ENCODE results near the gene IL19.

Gene IL19

DNA sequence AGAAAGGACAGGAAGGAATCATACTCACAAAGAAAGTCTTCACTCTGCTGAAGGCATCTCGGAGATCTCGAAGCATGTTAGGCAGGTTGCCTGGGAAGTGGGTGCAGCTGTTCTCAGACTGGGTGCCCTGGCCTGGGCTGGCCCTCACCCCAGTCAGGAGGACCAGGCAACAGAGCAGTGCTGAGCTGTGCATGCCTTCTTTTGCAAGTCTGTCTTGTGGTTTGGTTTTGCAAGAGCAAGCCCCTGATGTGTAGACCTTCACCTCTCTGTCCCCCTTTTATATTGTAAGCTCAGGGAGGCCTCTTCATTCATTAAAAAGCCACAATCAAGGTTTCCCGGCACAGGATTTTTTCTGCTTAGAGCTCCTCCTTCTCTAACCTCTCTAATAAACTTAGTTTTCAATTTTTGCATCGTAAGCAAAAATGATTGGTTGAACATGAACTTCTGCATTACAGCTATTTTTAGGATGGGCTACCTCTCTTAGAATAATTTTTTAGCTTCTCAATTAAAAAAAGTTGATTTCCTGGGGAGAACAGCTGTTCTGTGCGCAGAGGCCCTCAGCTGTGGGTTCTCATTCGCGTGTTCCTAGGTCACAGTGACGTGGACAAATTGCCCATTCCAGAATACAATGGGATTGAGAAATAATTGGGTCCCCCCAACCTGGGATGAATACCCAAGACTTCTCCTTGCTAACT is 1.8 kb downstream of the IL19 start, which contains the start of gene IL10:
Gene IL10 (minus strand): TSS at position 252 of the 695 bp plus-strand sequence. CDS start 59 bp downstream, at position 193.
- H3K4me1 ChIP-seq (ENCODE audit: control insufficient read depth in 1 of 2, insufficient read depth in 2 of 2, low read length in 2 of 2) = no peaks in the 10 kb centered on the region
- H3K27me3 ChIP-seq (ENCODE audit: insufficient read depth, low read length) = no peaks in the 10 kb centered on the region
- no peak within 1 kb of the TSS for H2BK5ac ChIP-seq (ENCODE audit: low read depth, low read length, poor library complexity)
- H3K79me1 ChIP-seq (ENCODE audit: low read length) = no peaks in the 10 kb centered on the region
- H3K27ac ChIP-seq (ENCODE audit: low read depth, low read length) = no peak within 1 kb of the TSS
- H3K36me3 ChIP-seq (ENCODE audit: control insufficient read depth in 1 of 2, insufficient read depth in 2 of 2, low read length in 2 of 2) = no peaks in the 10 kb centered on the region
- H3K4me3 ChIP-seq (ENCODE audit: low read depth, low read length) = no peak within 1 kb of the TSS
- no peak within 1 kb of the TSS for H2AFZ ChIP-seq (ENCODE audit: insufficient read depth, low read length, poor library complexity)
- no CpG with 5 or more reads among the region's 8 CpGs for WGBS (ENCODE audit: extremely low coverage, insufficient coverage, insufficient read length)
- no peak within 1 kb of the TSS for H4K8ac ChIP-seq (ENCODE audit: low read depth, low read length)
- no peak within 1 kb of the TSS for H3K4ac ChIP-seq (ENCODE audit: low read depth, low read length)
- no peak within 1 kb of the TSS for H3K18ac ChIP-seq (ENCODE audit: low read length)
- no peak within 1 kb of the TSS for H3K14ac ChIP-seq (ENCODE audit: low read length)
- H3K4me2 ChIP-seq (ENCODE audit: low read length) = no peak within 1 kb of the TSS
- no peaks in the 10 kb centered on the region for H3K9me3 ChIP-seq (ENCODE audit: insufficient read depth, low read depth, low read length)
- H3K79me2 ChIP-seq (ENCODE audit: control insufficient read depth, insufficient read depth, low read length, poor library complexity) = no peaks in the 10 kb centered on the region
- H4K91ac ChIP-seq (ENCODE audit: low read depth, low read length) = no peak within 1 kb of the TSS
- H2BK120ac ChIP-seq (ENCODE audit: insufficient read depth, low read length, poor library complexity) = no peak within 1 kb of the TSS
- no peak within 1 kb of the TSS for H3K9ac ChIP-seq (ENCODE audit: low read length)
- no peak for DNase-seq
- no peak within 1 kb of the TSS for H2BK12ac ChIP-seq (ENCODE audit: low read length)
- H3K23ac ChIP-seq (ENCODE audit: low read length) = no peak within 1 kb of the TSS
- H2AK5ac ChIP-seq (ENCODE audit: low read length) = no peak within 1 kb of the TSS
- H4K12ac ChIP-seq (ENCODE audit: low read depth, low read length) = no peak within 1 kb of the TSS

- WGBS (ENCODE audit: extremely low coverage, insufficient coverage, insufficient read length) = no CpG with 5 or more reads among the region's 3 CpGs
- Histone ChIP-seq H3K4me3 (ENCODE audit: low read depth, low read length) (no peak overlapping the region), H3K27ac (ENCODE audit: low read depth, low read length) (no peak overlapping the region), H4K8ac (ENCODE audit: low read depth, low read length) (no peak overlapping the region), H3K23ac (ENCODE audit: low read length) (no peak overlapping the region), H3K18ac (ENCODE audit: low read length) (no peak overlapping the region), H3K14ac (ENCODE audit: low read length) (no peak overlapping the region), H2BK5ac (ENCODE audit: low read depth, low read length, poor library complexity) (no peak overlapping the region), H3K36me3 (ENCODE audit: control insufficient read depth in 1 of 2, insufficient read depth in 2 of 2, low read length in 2 of 2) (no peaks in the 10 kb centered on the region), H3K4me2 (ENCODE audit: low read length) (no peak overlapping the region), H2BK12ac (ENCODE audit: low read length) (no peak overlapping the region), H3K27me3 (ENCODE audit: insufficient read depth, low read length) (no peaks in the 10 kb centered on the region), H3K79me2 (ENCODE audit: control insufficient read depth, insufficient read depth, low read length, poor library complexity) (no peaks in the 10 kb centered on the region), H3K4me1 (ENCODE audit: control insufficient read depth in 1 of 2, insufficient read depth in 2 of 2, low read length in 2 of 2) (peaks cover 0 to under 1% of the 10 kb centered on the region in 2 experiments), H3K4ac (ENCODE audit: low read depth, low read length) (no peak overlapping the region), H4K12ac (ENCODE audit: low read depth, low read length) (no peak overlapping the region), H2AK5ac (ENCODE audit: low read length) (no peak overlapping the region), H3K9me3 (ENCODE audit: insufficient read depth, low read depth, low read length) (no peaks in the 10 kb centered on the region), H2AFZ (ENCODE audit: insufficient read depth, low read length, poor library complexity) (no peak overlapping the region), H3K9ac (ENCODE audit: low read length) (no peak overlapping the region), H4K91ac (ENCODE audit: low read depth, low read length) (no peak overlapping the region), H2BK120ac (ENCODE audit: insufficient read depth, low read length, poor library complexity) (no peak overlapping the region), H3K79me1 (ENCODE audit: low read length) (no peaks in the 10 kb centered on the region)
- no peak for DNase-seq
Measured at GRCh38 chr1:206774093-206774492, 3.5 kb downstream of the IL19 start.

- H3K4me1 ChIP-seq (ENCODE audit: control insufficient read depth in 1 of 2, insufficient read depth in 2 of 2, low read length in 2 of 2) = peaks cover 0 to 4% of the 10 kb centered on the region in 2 experiments
- H3K27ac ChIP-seq (ENCODE audit: low read depth, low read length) = no peak overlapping the region
- H3K79me2 ChIP-seq (ENCODE audit: control insufficient read depth, insufficient read depth, low read length, poor library complexity) = no peaks in the 10 kb centered on the region
- H2BK5ac ChIP-seq (ENCODE audit: low read depth, low read length, poor library complexity) = no peak overlapping the region
- H3K9me3 ChIP-seq (ENCODE audit: insufficient read depth, low read depth, low read length) = no peaks in the 10 kb centered on the region
- no peak overlapping the region for H3K4ac ChIP-seq (ENCODE audit: low read depth, low read length)
- H3K9ac ChIP-seq (ENCODE audit: low read length) = no peak overlapping the region
- H4K12ac ChIP-seq (ENCODE audit: low read depth, low read length) = no peak overlapping the region
- H3K4me3 ChIP-seq (ENCODE audit: low read depth, low read length) = no peak overlapping the region
- H3K18ac ChIP-seq (ENCODE audit: low read length) = no peak overlapping the region
- H2BK120ac ChIP-seq (ENCODE audit: insufficient read depth, low read length, poor library complexity) = no peak overlapping the region
- H4K8ac ChIP-seq (ENCODE audit: low read depth, low read length) = no peak overlapping the region
- WGBS (ENCODE audit: extremely low coverage, insufficient coverage, insufficient read length) = no CpG with 5 or more reads among the region's 4 CpGs
- H4K91ac ChIP-seq (ENCODE audit: low read depth, low read length) = no peak overlapping the region
- H3K36me3 ChIP-seq (ENCODE audit: control insufficient read depth in 1 of 2, insufficient read depth in 2 of 2, low read length in 2 of 2) = no peaks in the 10 kb centered on the region
- peak in 1 of 2 donors; percentile 17 for DNase-seq
- no peaks in the 10 kb centered on the region for H3K27me3 ChIP-seq (ENCODE audit: insufficient read depth, low read length)
- H3K4me2 ChIP-seq (ENCODE audit: low read length) = no peak overlapping the region
- H3K23ac ChIP-seq (ENCODE audit: low read length) = no peak overlapping the region
- no peak overlapping the region for H3K14ac ChIP-seq (ENCODE audit: low read length)
- no peak overlapping the region for H2AFZ ChIP-seq (ENCODE audit: insufficient read depth, low read length, poor library complexity)
- H2BK12ac ChIP-seq (ENCODE audit: low read length) = no peak overlapping the region
- no peaks in the 10 kb centered on the region for H3K79me1 ChIP-seq (ENCODE audit: low read length)
- no peak overlapping the region for H2AK5ac ChIP-seq (ENCODE audit: low read length)
Measured at GRCh38 chr1:206776229-206776628, 5.7 kb downstream of the IL19 start.

DNA sequence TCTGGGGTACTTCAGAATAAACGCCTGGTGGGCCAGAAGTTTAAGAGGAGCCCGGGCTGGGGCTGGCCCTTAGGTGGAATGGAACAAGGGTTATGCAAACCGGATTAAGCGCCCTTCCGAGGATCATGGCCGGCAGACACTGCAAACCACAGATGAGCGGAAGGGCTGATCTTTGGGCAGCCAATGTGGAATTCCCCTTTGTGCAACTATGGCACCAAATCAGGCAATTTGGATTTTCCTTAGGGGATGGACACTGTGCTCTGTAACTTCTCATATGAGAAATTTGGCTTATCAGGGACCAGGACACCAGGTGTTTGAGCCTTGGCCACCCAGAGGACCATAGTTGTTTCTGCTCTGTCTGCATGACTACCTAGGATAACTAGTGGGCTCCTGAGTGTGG is 7.5 kb downstream of the IL19 start:
- no peak overlapping the region for H4K8ac ChIP-seq (ENCODE audit: low read depth, low read length)
- no peak overlapping the region for H2BK5ac ChIP-seq (ENCODE audit: low read depth, low read length, poor library complexity)
- DNase-seq = no peak
- H4K12ac ChIP-seq (ENCODE audit: low read depth, low read length) = no peak overlapping the region
- no peak overlapping the region for H3K18ac ChIP-seq (ENCODE audit: low read length)
- no peak overlapping the region for H3K9ac ChIP-seq (ENCODE audit: low read length)
- no peak overlapping the region for H3K4me3 ChIP-seq (ENCODE audit: low read depth, low read length)
- no CpG with 5 or more reads among the region's 7 CpGs for WGBS (ENCODE audit: extremely low coverage, insufficient coverage, insufficient read length)
- H3K4me1 ChIP-seq (ENCODE audit: control insufficient read depth in 1 of 2, insufficient read depth in 2 of 2, low read length in 2 of 2) = peaks cover 0 to 4% of the 10 kb centered on the region in 2 experiments
- H2BK120ac ChIP-seq (ENCODE audit: insufficient read depth, low read length, poor library complexity) = no peak overlapping the region
- H3K79me1 ChIP-seq (ENCODE audit: low read length) = no peaks in the 10 kb centered on the region
- H3K27me3 ChIP-seq (ENCODE audit: insufficient read depth, low read length) = no peaks in the 10 kb centered on the region
- no peak overlapping the region for H2AFZ ChIP-seq (ENCODE audit: insufficient read depth, low read length, poor library complexity)
- H3K79me2 ChIP-seq (ENCODE audit: control insufficient read depth, insufficient read depth, low read length, poor library complexity) = no peaks in the 10 kb centered on the region
- H2AK5ac ChIP-seq (ENCODE audit: low read length) = no peak overlapping the region
- H3K4ac ChIP-seq (ENCODE audit: low read depth, low read length) = no peak overlapping the region
- no peak overlapping the region for H2BK12ac ChIP-seq (ENCODE audit: low read length)
- H3K4me2 ChIP-seq (ENCODE audit: low read length) = no peak overlapping the region
- no peaks in the 10 kb centered on the region for H3K9me3 ChIP-seq (ENCODE audit: insufficient read depth, low read depth, low read length)
- H3K27ac ChIP-seq (ENCODE audit: low read depth, low read length) = no peak overlapping the region
- no peak overlapping the region for H3K14ac ChIP-seq (ENCODE audit: low read length)
- H3K23ac ChIP-seq (ENCODE audit: low read length) = no peak overlapping the region
- H4K91ac ChIP-seq (ENCODE audit: low read depth, low read length) = no peak overlapping the region
- no peaks in the 10 kb centered on the region for H3K36me3 ChIP-seq (ENCODE audit: control insufficient read depth in 1 of 2, insufficient read depth in 2 of 2, low read length in 2 of 2)

All from trophoblast cell (in vitro differentiated cells and primary cell).